ENCODE results near the gene CAPN12.
A peak's percentile ranks its signal among the peaks of the same experiment; 100 is the strongest.

Gene CAPN12

GRCh38 chr19:38737281-38737865 lies 6.9 kb downstream of the CAPN12 start:
- DNase-seq: no peak

DNA sequence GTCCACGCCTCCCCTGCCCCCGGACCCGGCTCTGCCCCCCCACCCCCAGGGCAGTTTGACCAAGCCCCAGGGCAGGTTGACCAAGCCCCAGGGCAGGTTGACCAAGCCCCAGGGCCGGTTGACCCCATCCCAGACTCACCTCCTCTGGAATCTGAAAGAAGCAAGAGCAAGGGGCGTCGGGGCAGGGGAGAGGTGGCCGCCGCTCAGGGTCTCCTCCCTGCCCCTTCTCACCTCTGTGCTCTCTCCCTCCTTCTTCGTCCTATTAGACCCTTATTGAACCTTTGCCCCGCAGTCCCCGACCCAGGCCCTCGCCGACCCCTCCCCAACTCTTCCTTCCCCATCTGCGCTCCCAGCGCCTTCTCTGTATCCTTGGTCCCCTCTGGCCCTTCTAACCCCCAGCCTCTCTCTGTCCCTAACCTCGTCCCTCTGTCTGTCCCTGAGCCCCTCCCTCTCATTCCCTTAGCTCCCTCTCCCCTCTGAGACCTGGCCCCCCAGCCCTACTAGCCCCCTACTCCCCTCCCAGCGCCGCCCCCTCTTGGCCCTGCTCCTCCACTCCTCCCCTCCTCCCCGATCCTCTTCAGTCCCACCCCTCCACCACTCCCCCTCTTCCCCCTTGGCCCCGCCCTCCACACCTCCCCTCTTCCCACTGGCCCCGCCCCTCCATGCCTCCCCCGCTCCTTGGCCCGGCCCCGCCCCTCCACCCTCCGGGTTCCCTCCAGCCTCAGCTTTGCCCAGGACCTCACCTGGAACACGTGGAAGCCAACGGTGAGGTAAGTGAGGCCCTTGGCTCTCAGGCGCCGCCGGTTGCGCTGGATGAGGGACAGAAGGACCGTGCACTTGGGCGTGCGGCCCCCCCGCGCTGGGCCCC lies 7.6 kb downstream of the CAPN12 start:
- DNase-seq: no peak

DNA sequence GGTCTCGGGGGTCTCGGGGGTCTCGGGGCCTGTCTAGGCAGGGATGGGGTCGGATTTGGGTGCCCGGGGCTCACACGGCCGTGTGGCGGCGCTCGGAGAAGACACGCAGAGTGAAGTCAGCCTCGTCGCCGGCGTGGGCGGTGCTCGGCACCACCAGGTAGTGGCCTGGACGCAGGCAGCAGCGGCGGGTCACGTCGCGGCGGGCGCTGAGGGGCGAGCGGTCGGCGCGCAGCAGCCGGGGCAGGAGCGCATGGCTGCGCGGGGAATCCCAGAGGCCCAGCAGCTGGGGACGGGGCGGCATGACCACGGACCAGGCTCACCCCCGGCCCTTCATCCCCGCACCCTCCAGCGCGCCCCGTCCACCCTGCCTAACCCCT lies 8.2 kb downstream of the CAPN12 start:
- peak; percentile 38 for DNase-seq

DNA sequence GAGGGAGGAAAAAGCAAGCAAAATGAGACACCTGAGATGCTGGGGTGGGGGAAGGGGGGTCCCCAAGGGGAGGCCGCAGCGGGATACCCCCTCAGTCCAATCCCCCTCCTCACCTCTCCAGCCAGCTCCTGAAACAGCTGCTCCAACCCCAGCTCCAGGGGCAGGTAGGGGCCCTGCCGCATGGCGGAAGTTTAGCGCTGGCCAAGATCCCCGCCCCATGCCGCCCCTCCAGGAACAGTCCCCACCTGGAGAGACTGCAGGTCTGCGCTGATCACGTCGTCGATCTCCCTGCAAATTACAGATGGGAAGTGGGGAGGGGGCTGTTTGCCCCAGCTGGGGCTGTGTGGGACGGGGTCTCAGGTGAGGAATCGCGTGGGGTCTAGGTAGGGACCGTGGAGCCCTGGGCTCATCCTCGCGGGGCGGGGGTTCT lies 9.0 kb downstream of the CAPN12 start:
- DNase-seq: no peak

GRCh38 chr19:38734426-38735256 lies 9.6 kb downstream of the CAPN12 start:
- no peak for DNase-seq

GRCh38 chr19:38734176-38734425 lies 10.2 kb downstream of the CAPN12 start:
- no peak for DNase-seq

GRCh38 chr19:38733493-38734175 lies 10.6 kb downstream of the CAPN12 start:
- DNase-seq: peak; percentile 1

GRCh38 chr19:38733241-38733492 lies 11.1 kb downstream of the CAPN12 start:
- no peak for DNase-seq

- DNase-seq: no peak
These were observed 12.5 kb downstream of the CAPN12 start for GRCh38 chr19:38731654-38732301.

GRCh38 chr19:38730731-38731589 lies 13.3 kb downstream of the CAPN12 start:
- DNase-seq: no peak

GRCh38 chr19:38730470-38730730 lies 13.9 kb downstream of the CAPN12 start:
- DNase-seq: no peak

GRCh38 chr19:38729653-38730469 lies 14.4 kb downstream of the CAPN12 start:
- peak; percentile 55 for DNase-seq

DNA sequence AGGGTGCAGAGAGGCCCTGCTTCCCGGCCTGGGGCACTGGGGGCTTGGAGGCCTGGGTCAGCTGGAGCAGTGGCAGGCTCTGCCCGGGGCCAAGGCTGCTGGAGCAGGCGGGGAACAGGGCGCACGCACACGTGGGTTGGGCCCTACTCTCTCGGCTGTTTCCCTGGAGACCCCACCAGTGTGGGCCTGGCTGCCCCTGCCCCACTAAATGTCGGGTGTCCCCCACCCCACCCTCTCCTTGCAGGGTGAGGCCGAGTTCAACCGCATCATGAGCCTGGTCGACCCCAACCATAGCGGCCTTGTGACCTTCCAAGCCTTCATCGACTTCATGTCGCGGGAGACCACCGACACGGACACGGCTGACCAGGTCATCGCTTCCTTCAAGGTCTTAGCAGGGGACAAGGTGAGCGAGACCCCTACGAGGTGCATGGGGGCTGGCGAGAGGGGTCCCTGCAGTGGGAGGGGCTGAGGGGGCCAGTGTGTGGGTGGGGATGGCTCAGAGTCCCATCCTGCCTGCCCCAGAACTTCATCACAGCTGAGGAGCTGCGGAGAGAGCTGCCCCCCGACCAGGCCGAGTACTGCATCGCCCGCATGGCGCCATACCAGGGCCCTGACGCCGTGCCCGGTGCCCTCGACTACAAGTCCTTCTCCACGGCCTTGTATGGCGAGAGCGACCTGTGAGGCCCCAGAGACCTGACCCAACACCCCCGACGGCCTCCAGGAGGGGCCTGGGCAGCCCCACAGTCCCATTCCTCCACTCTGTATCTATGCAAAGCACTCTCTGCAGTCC lies 15.3 kb downstream of the CAPN12 start:
- no peak for DNase-seq

DNA sequence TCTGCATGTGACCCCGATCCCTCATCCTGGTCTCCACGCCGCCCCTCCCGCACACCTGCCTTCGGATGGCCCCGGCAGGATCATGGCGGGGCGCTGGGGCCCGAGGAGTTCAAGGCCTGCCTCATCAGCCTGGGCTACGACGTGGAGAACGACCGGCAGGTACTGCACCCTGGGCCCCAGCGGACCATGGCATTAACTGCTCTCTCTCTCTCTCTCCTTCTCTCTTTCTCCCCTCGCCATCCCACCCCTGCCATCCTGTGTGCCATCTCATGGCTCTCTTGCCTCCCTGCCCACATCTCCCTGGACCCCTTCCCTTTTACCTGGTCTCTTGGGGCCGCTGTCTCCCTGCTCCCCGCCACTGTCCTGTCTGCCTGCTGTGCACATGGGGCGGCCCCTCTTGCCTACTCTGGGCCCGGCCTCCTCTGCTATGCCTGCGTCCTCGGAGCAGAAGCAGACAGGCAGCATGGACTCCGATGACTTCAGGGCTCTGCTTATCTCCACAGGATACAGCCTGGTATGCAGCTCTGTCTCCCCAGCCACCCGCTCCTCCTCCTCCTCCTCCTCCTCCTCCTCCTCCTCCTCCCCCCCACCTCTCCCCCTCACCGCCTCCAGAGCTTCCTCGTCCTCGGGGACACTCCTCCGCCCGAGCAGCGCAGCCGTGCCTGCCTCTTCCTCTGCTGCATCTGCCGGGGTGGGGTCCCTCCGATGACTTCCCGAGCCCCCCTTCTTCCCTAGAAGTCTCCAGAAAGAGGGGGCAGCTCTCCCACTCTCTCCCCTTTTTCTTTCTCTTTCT lies 16.2 kb downstream of the CAPN12 start:
- DNase-seq: no peak

GRCh38 chr19:38727306-38727867 lies 16.9 kb downstream of the CAPN12 start:
- no peak for DNase-seq

DNA sequence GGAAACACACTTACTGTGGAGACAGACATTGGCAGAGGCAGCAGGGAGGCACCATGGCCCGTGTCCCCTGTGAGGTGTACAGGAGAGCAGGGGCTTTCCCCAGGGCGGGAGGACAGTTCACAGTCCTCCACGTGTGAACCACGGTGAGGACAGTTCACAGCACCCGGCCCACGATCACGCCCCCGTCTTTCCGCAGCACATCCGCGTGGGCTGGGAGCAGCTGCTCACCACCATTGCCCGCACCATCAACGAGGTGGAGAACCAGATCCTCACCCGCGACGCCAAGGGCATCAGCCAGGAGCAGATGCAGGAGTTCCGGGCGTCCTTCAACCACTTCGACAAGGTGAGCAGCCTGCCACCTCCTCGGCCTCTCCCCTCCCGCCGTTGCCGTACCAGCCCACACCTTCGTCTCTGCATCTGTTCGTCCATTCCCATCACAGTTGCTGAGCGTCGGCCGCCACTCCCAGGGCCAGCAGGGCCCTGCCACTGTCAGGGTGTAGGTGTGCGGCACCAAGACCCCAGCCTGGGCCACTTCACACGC lies 17.4 kb downstream of the CAPN12 start:
- no peak for DNase-seq

DNA sequence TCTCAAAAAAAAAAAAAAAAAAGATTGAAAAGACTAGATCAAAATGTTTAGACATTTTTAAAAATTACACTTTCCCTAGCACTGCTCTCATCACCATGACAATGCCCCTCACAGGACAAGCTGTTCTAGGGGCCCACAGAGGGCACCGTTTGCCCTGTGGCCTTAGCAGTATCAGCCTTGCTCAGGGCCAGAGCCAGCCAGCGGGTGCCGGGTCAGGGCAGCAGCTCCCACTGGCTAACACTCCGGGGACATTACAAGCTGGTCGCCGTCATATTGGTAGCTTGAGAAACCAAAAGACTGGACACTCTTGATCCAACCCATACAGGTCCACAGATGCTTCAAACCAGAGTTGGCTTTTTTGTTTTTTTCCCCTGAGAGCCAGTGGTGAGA lies 18.0 kb downstream of the CAPN12 start:
- no peak for DNase-seq

- no peak for DNase-seq
These were observed 18.6 kb downstream of the CAPN12 start for GRCh38 chr19:38725469-38726283.

Data from inflammatory macrophage treated with lipopolysaccharide for 4 hours (primary cell).